Amygdala (tissue), 56 donors: ENCODE results near the gene RUVBL1.
A peak's percentile ranks its signal among the peaks of the same experiment; 100 is the strongest.

Source experiments
- DNase-seq, 56 donors: peaks; one replicate each; lab custom pipeline; 2025; lab: John Stamatoyannopoulos, UW

RUVBL1 gene

DNA sequence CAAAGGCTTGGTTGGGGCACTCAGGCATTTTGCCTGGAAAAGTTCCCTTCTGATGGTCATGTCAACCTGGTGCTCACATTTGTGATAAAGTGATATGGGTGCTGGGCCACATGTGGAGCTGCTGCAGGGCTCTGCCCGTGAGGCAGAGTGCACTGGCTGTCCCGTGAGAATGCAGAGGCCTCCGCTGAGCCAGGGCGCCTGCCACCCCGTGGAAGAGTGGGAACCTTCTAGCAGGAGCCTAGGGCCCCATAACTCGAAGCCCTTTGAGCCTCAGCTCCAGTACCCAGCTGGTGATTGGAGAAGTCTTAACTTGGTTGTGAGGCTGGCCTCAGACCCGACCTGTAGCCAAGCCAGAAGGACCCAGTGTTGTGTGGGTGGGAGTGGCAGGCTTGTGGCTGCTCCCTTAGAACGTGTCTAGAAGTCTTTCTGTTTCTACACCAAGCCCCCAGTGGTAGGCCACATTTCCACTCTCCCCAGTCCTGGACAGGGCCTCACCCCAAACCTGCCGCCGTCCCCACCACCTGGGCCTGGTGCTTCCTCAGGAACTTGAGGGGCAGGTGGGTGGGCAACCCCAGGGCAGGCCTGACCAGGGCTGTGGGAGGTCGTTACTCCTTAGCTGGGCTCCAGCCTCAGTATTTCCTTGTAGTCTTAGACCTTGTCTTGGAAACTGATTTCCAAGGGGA is 51.7 kb downstream of the RUVBL1 start:
- DNase-seq = no peak

DNA sequence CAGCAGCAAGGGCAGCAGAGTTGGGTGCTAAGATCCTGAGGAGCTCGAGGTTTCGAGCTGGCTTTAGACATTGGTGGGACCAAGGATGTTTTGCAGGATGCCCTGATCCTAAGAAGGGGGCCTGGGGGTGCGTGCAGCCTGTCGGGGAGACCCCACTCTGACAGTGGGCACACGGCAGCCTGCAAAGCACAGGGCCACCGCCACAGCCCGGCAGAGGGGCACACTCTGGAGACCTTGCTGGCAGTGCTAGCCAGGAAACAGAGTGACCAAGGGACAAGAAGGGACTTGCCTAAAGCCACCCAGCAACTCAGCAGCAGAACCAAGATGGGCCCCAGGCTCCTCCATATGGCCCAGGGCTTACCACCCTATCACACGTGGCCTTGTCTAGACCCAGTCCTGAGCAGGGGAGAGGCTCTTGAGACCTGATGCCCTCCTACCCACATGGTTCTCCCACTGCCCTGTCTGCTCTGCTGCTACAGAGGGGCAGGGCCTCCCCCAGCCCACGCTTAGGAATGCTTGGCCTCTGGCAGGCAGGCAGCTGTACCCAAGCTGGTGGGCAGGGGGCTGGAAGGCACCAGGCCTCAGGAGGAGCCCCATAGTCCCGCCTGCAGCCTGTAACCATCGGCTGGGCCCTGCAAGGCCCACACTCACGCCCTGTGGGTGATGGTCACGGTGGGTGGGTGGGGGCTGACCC is 52.6 kb downstream of the RUVBL1 start:
- DNase-seq = no peak

DNA sequence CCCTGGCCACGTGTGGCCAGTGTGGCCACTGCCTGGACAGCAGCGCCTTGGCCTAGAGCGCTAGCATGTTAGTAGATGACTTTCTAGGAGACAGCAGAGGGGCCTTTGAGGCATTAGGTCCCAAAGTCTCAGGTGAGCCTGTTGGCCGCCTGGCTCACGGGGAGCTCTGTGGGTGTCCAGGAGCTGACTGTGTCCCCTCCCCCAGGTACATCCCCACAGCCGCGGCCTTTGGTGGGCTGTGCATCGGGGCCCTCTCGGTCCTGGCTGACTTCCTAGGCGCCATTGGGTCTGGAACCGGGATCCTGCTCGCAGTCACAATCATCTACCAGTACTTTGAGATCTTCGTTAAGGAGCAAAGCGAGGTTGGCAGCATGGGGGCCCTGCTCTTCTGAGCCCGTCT is 54.3 kb downstream of the RUVBL1 start:
- DNase-seq = no peak

DNA sequence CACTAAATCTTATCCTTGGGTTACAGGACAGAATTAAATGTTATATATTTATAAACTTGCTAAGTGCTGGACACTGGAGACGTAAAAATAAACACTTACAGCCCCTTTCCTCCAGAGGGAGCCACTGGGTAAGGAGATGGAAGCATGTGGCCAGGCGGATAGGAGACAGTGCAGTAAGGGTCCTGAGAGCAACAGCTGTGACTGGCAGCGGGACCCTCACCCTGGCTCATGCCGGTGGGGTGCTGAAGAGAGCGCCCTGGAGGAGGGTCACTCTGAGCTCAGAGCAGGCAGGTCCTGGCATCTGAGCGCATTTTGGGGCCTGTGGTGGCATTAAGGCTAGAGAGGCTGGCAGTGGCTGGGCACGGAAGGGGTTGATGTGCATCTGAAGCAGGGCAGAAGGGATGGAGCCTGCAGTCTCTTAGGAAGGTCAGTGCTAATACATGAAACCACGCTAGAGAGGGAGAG is 55.4 kb downstream of the RUVBL1 start:
- DNase-seq = peak in 1 of 56 donors; percentile 3

DNA sequence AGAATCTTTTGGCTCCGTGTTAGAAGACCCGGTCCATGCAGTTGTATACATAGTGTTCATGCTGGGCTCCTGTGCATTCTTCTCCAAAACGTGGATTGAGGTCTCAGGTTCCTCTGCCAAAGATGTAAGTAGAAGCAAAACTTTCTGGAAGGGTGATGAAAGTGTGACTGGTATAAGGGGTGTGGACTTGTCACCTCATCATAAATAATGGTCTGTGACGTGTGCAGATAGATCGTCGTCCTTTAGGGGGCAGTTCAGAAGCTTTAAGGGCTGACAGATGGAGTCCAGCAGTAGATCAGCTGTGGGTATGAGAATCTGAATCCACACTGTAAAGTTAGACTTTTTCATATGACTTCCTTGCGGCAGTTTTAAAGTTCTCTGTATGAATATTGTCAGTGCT is 56.1 kb downstream of the RUVBL1 start:
- no peak for DNase-seq

DNA sequence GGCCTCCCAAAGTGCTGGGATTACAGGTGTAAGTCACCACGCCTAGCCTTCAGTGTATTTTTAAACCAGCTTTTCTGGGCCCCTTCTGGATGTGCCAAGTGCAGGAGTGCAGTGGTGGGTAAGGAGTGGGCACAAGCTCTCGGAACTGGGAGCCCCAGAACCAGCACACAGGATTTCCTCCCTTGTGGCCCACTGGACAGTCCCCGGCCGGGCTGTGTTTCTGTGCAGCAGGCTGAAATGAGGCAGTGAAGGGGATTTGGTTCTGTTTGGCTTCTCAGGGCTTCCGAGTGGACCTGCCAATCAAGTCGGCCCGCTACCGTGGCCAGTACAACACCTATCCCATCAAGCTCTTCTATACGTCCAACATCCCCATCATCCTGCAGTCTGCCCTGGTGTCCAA is 56.9 kb downstream of the RUVBL1 start:
- no peak for DNase-seq

- DNase-seq = no peak
Observed at GRCh38 chr3:128066114-128066513, 57.5 kb downstream of the RUVBL1 start.

DNA sequence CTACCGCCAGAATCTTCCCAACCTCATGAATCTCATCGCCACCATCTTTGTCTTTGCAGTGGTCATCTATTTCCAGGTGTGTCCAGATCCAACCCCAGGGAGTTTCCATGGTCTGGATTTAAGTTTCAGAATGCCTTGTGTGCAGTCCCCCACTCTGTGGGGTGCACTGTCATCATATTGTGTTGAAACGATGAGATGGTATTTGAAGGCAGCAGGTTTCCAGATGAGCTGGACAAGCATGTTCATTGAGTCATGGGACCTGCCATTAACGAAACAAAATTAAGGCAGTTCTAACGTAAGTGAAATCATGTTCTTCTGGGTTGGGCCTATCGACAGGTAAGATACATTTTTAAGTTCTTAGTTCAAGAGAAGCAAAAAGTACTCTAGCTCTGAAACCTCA is 58.6 kb downstream of the RUVBL1 start:
- no peak for DNase-seq

DNA sequence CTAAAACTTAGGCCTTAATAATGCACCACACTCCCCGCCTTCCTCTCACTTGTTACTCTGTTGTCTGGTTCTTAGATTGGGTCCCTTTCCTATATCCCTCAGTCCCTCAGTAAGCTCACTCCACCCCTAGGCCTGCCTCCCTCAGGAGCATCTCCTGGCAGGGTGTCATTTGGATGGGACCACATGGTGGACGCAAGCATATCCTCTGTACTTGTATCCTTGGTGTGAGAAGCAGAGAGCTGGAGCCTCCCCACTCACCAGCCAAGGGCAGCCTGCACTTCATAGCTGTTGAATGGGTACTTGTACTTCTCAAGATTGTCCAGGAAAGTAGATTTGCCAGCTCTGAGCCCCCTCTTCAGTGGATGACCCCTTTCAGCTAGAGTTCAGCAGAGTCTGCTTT is 59.7 kb downstream of the RUVBL1 start:
- no peak for DNase-seq

GRCh38 chr3:128062033-128062745 is 61.4 kb downstream of the RUVBL1 start:
- peak in 2 of 56 donors; percentile 31 to 40 for DNase-seq

DNA sequence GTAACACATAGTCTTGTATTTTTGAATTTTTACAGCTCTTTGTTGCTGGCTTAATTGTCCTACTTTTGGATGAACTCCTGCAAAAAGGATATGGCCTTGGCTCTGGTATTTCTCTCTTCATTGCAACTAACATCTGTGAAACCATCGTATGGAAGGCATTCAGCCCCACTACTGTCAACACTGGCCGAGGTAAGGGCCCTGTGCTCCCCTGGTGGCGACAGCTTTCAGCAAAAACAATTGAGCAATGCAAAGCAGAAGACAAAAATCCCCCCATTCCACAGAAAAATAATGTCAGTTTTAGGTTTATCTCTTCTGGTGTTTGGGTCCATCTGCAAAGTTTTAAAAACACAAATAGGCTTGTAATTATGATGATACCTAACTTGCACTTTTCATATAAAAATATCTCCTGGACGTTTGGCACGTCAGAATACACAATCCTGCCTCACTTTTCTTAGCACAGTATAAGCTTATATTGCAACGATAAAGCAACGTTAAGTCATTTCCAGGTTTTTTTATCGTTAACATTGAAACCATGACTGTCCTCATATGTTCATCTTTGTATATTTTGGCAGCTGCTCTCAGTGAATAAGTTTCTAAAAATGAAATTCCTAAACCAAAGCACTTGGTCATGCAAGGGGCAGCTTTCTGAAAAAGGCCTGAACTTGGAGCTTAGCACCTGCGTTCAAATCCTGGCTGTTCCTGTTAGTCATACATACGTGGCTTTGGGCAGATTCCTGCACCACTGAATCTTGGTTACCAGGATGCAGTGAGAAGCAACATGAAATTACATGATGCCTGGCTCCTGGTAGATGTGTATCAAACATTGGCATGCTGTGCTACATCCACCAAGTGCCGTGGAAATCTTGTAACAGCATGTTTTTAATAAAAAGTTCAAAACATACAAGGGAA is 62.9 kb downstream of the RUVBL1 start:
- no peak for DNase-seq

DNA sequence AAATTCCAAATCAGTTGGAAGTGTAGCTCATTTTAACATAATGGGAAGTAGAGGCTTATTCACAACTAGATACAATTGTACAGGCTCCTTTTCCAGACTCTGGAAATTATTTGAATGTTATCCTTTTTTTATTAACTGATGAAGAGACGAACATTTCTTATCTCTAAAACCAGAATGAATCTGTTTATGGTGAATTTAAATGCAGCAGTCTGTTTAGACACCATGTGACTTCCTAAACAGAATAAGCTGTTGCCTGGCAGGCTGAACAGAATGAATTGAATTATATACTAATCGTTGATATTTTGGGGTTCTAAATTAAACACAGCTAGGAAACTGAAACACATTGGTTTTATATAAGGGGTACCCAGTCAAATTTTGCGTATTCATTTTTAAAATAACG is 67.4 kb downstream of the RUVBL1 start:
- no peak for DNase-seq

- DNase-seq = no peak
Observed at GRCh38 chr3:128054367-128054766, 69.2 kb downstream of the RUVBL1 start.

DNA sequence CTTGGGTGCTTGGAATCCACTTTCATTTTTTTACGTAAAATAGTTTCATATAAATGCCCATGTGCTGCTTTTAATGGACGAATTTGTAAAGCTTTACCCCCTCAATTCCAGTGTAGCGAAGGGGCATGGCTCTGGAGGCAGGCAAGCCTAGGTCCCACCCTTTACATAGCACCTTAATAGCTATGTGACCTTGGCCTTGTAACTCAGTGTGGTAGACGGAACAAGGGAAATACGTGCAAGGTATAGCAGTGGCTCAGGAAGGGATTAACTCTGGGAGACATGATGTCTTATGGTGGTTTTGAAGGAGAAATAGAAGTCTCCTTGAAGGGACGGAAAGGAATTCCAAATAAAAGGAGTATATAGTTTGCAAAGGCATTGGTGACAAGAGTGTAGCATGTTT is 70.0 kb downstream of the RUVBL1 start:
- DNase-seq = no peak

DNA sequence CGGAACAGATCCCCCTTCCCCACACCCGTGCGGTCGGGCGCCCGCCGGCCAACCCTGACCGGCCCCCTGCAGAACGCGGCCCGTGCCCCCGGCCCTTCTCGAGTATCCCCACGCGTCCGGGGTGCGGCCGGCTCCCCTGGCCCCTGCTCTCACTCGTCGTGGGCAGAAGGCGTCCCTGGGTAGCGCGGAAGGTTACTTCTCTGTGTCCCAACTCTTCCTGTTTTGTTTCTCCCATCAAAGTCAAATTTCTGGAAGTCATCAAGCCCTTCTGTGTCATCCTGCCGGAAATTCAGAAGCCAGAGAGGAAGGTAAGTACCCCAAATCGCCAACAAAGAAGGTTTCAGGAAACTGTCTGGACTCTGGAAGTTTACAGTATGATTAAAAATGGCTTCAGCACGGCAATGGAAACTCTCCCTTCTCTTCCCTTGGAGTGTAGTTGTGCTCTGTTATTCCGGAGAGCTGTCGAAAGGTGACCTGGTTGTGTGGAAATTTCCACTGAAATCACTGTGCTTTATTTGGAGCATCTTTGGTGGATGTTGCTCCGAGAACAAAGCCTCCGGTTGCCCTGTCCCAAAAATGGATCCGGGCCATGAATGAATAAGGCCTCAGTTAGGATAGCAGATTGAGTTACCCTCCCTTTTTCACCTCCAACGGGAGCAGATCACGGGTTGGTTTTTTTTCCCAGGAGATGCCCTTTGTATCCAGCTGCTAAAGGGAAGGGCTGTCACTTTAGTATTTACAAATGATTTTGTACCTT is 70.8 kb downstream of the RUVBL1 start:
- peak in 1 of 56 donors; percentile 52 for DNase-seq

GRCh38 chr3:128051837-128052594 is 71.6 kb downstream of the RUVBL1 start, which contains the start of gene SEC61A1:
SEC61A1 (plus strand) TSS chr3:128052437; CDS start chr3:128052553, 116 bp downstream.
- peak; percentile 24 to 96 (median 87) for DNase-seq

GRCh38 chr3:128051459-128051836 is 72.2 kb downstream of the RUVBL1 start:
- DNase-seq = no peak

DNA sequence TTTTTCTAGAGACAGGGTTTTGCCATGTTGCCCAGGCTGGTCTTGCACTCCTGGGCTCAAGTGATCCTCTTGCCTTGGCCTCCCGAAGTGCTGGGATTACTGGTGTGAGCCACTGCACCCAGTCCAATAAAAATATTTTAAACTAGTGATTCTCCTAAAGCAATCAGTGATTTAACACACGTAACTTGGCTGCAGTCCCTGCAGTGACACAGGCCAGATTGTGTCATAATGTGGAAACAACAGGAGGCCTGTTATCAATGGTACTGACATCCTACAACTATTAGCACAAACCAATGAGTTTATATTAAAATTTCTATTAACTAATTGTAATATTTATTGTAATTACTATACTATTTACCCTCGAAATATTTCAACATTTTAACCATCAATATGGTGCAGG is 73.0 kb downstream of the RUVBL1 start:
- no peak for DNase-seq

DNA sequence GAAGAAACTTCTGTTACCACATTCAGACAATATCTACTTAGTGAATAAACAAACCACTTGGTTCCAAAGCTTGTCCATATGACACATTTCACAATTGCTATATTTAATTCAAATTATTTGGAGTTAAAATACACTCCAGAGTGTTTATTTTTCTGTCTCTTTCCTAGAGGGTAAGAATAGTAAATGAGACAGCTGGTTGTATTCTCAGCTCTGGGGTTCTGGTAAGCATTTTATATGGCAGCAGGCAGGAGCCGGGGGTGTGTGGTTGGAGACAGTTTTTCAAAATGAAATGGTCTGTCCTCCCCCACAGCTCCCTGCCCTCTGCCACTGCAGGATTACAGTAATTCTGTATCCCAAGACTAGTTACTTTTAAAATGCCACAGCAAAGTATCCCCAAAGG is 82.3 kb downstream of the RUVBL1 start:
- peak in 14 of 56 donors; percentile 2 to 44 (median 13) for DNase-seq
